HepG2 (cell line): ENCODE results near the gene KIZ. TPM values are rescaled to one million over a fixed set of nuclear protein-coding genes. Genes with fewer than 3 reads are reported as not detected.

Experiments
- PHB2 ChIP-seq: fragments of 450-650 bp; IDR thresholded peaks from 2 replicates; pipeline ENCODE4 v1.6.1; 2018; ENCODE audit not compliant: partially characterized antibody
- POLR2AphosphoS5 ChIP-seq: IDR thresholded peaks from 2 replicates; pipeline ENCODE4 v1.6.1; 2012; ENCODE audit warnings: low read depth, low read length
- SIN3B ChIP-seq: fragments of 150-350 bp; IDR thresholded peaks from 2 replicates; pipeline ENCODE4 v1.6.1; 2014; ENCODE audit warnings: low read length
- SP140L ChIP-seq: sonication (generic); formaldehyde crosslinking; IDR thresholded peaks from 2 replicates; pipeline ENCODE4 v1.4.0; 2020; ENCODE audit warnings: missing genetic modification reagents, borderline replicate concordance
- SPEN ChIP-seq: sonication (generic); formaldehyde crosslinking; IDR thresholded peaks from 2 replicates; pipeline ENCODE4 v1.5.1; 2020; ENCODE audit warnings: low read depth, mild to moderate bottlenecking, missing genetic modification reagents
- TBX2 ChIP-seq: sonication (generic); formaldehyde crosslinking; IDR thresholded peaks from 2 replicates; pipeline ENCODE4 v1.5.0; 2020; ENCODE audit warnings: missing genetic modification reagents, mild to moderate bottlenecking, borderline replicate concordance
- THAP11 ChIP-seq: IDR thresholded peaks from 2 replicates; pipeline ENCODE4 v1.6.1; 2016; ENCODE audit warnings: missing biosample characterization, missing genetic modification reagents
- ZNF256 ChIP-seq: sonication (generic); formaldehyde crosslinking; conservative IDR thresholded peaks from 2 replicates; pipeline ENCODE4 v1.4.0; 2020; ENCODE audit warnings: missing genetic modification reagents
- ZNF331 ChIP-seq: sonication (generic); formaldehyde crosslinking; IDR thresholded peaks from 2 replicates; pipeline ENCODE4 v1.4.0; 2020; ENCODE audit warnings: missing genetic modification reagents
- ZNF530 ChIP-seq: sonication (generic); formaldehyde crosslinking; IDR thresholded peaks from 2 replicates; pipeline ENCODE4 v1.5.0; 2020; ENCODE audit warnings: low read depth, mild to moderate bottlenecking, missing genetic modification reagents
- ZNF547 ChIP-seq: sonication (generic); formaldehyde crosslinking; IDR thresholded peaks from 2 replicates; pipeline ENCODE4 v1.5.1; 2020; ENCODE audit warnings: mild to moderate bottlenecking, missing genetic modification reagents
- ZNF891 ChIP-seq: sonication (generic); formaldehyde crosslinking; IDR thresholded peaks from 2 replicates; pipeline ENCODE4 v1.5.0; 2020; ENCODE audit warnings: mild to moderate bottlenecking, missing genetic modification reagents
- polyA plus RNA-seq, 8 experiments: library from polyadenylated mRNA; depleted of rRNA in 3 of 8; stranded (reverse) in 7 of 8; unstranded in 1 of 8; fragments of >200 nt; fragmentation: Illumina TruSeq in 4 of 8; extraction: Trizol in 4 of 8; gene quantifications; 2 replicates each; pipeline versions ENCODE4 v1.2.1 to v1.2.3, GENCODE V29; 2011 to 2016; ENCODE audit warnings: low read depth in 4 of 8, missing spikeins in 1 of 8, mixed read lengths in 1 of 8; ENCODE audit not compliant: insufficient read depth in 1 of 8
- total RNA-seq, 5 experiments: library from RNA; depleted of rRNA; stranded (reverse); fragments of >200 nt; fragmentation: Illumina TruSeq; extraction: Trizol; gene quantifications; 2 replicates each; pipeline ENCODE4 v1.2.3, GENCODE V29; 2016; ENCODE audit warnings: low read depth in 1 of 5
- TF ChIP-seq, protein P1 (sequence below): sonication (generic); formaldehyde crosslinking; IDR thresholded peaks from 2 replicates; pipeline ENCODE4 v1.9.0; 2022; ENCODE audit warnings: missing genetic modification reagents, mild to moderate bottlenecking, borderline replicate concordance
- TF ChIP-seq, protein P2 (sequence below): sonication (generic); formaldehyde crosslinking; conservative IDR thresholded peaks from 2 replicates; pipeline ENCODE4 v1.5.0; 2020; ENCODE audit warnings: missing genetic modification reagents
- TF ChIP-seq, protein P3 (sequence below): sonication (generic); formaldehyde crosslinking; IDR thresholded peaks from 2 replicates; pipeline ENCODE4 v1.4.0; 2020; ENCODE audit warnings: missing genetic modification reagents, borderline replicate concordance
- TF ChIP-seq, protein P4 (sequence below): sonication (generic); formaldehyde crosslinking; IDR thresholded peaks from 2 replicates; pipeline ENCODE4 v1.4.0; 2020; ENCODE audit warnings: missing genetic modification reagents, borderline replicate concordance
- TF ChIP-seq, protein P5 (sequence below): sonication (generic); formaldehyde crosslinking; IDR thresholded peaks from 2 replicates; pipeline ENCODE4 v1.9.0; 2021; ENCODE audit warnings: missing genetic modification reagents, mild to moderate bottlenecking, borderline replicate concordance

The KIZ gene
- total and polyA plus RNA-seq, 2 of the 13 experiments (the other 11 are each of a cell fraction or from before 2014, with no cell fraction given) = 46.3 to 114 TPM

DNA sequence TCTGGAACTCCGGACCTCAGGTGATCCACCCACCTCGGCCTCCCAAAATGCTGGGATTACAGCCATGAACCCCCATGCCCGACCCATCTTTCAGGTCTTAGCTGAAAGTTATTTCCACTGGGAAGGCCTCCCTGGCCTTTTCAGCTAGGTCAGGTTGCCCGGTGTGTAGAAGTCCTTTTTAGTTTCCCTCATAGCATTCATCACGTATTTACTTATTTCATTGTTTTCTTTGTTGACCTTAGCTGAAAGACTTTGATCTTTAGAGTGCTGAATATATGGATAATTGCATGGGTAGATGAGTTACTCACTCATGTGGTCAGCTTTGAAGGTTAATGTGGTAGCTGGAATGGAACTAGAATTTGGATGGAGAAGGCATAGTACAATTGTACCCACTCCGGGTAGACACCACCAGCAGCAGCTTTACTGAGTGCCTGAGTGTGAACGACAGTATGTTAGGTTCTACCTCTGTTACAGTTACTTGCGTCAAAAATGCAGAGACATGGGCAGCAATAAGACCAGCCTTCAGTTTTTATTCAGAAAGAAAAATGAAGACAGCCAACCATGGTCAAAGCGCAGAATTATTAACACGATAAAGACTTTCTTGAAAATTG lies 9.1 kb downstream of the KIZ start (continued):
- TF ChIP-seq, protein P1, sequence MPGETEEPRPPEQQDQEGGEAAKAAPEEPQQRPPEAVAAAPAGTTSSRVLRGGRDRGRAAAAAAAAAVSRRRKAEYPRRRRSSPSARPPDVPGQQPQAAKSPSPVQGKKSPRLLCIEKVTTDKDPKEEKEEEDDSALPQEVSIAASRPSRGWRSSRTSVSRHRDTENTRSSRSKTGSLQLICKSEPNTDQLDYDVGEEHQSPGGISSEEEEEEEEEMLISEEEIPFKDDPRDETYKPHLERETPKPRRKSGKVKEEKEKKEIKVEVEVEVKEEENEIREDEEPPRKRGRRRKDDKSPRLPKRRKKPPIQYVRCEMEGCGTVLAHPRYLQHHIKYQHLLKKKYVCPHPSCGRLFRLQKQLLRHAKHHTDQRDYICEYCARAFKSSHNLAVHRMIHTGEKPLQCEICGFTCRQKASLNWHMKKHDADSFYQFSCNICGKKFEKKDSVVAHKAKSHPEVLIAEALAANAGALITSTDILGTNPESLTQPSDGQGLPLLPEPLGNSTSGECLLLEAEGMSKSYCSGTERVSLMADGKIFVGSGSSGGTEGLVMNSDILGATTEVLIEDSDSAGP = no peak
- TF ChIP-seq SPEN = no peak
- TF ChIP-seq, protein P2, sequence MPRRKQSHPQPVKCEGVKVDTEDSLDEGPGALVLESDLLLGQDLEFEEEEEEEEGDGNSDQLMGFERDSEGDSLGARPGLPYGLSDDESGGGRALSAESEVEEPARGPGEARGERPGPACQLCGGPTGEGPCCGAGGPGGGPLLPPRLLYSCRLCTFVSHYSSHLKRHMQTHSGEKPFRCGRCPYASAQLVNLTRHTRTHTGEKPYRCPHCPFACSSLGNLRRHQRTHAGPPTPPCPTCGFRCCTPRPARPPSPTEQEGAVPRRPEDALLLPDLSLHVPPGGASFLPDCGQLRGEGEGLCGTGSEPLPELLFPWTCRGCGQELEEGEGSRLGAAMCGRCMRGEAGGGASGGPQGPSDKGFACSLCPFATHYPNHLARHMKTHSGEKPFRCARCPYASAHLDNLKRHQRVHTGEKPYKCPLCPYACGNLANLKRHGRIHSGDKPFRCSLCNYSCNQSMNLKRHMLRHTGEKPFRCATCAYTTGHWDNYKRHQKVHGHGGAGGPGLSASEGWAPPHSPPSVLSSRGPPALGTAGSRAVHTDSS = no peak
- TF ChIP-seq ZNF891 = no peak
- peak; percentile 86 for TF ChIP-seq THAP11 (CRISPR knock-in tag)
- no peak for TF ChIP-seq ZNF530
- no peak for TF ChIP-seq ZNF256 (CRISPR knock-in tag)
- no peak for TF ChIP-seq PHB2
- TF ChIP-seq SIN3B = no peak
- TF ChIP-seq, protein P3, sequence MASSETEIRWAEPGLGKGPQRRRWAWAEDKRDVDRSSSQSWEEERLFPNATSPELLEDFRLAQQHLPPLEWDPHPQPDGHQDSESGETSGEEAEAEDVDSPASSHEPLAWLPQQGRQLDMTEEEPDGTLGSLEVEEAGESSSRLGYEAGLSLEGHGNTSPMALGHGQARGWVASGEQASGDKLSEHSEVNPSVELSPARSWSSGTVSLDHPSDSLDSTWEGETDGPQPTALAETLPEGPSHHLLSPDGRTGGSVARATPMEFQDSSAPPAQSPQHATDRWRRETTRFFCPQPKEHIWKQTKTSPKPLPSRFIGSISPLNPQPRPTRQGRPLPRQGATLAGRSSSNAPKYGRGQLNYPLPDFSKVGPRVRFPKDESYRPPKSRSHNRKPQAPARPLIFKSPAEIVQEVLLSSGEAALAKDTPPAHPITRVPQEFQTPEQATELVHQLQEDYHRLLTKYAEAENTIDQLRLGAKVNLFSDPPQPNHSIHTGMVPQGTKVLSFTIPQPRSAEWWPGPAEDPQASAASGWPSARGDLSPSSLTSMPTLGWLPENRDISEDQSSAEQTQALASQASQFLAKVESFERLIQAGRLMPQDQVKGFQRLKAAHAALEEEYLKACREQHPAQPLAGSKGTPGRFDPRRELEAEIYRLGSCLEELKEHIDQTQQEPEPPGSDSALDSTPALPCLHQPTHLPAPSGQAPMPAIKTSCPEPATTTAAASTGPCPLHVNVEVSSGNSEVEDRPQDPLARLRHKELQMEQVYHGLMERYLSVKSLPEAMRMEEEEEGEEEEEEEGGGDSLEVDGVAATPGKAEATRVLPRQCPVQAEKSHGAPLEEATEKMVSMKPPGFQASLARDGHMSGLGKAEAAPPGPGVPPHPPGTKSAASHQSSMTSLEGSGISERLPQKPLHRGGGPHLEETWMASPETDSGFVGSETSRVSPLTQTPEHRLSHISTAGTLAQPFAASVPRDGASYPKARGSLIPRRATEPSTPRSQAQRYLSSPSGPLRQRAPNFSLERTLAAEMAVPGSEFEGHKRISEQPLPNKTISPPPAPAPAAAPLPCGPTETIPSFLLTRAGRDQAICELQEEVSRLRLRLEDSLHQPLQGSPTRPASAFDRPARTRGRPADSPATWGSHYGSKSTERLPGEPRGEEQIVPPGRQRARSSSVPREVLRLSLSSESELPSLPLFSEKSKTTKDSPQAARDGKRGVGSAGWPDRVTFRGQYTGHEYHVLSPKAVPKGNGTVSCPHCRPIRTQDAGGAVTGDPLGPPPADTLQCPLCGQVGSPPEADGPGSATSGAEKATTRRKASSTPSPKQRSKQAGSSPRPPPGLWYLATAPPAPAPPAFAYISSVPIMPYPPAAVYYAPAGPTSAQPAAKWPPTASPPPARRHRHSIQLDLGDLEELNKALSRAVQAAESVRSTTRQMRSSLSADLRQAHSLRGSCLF = no peak
- TF ChIP-seq POLR2AphosphoS5 = no peak
- TF ChIP-seq TBX2 (CRISPR knock-in tag) = peak; percentile 97
- peak; percentile 64; the same call in 1 of the 2 replicates for TF ChIP-seq ZNF547 (CRISPR knock-in tag)
- TF ChIP-seq ZNF331 (CRISPR knock-in tag) = peak; percentile 96
- TF ChIP-seq, protein P4, sequence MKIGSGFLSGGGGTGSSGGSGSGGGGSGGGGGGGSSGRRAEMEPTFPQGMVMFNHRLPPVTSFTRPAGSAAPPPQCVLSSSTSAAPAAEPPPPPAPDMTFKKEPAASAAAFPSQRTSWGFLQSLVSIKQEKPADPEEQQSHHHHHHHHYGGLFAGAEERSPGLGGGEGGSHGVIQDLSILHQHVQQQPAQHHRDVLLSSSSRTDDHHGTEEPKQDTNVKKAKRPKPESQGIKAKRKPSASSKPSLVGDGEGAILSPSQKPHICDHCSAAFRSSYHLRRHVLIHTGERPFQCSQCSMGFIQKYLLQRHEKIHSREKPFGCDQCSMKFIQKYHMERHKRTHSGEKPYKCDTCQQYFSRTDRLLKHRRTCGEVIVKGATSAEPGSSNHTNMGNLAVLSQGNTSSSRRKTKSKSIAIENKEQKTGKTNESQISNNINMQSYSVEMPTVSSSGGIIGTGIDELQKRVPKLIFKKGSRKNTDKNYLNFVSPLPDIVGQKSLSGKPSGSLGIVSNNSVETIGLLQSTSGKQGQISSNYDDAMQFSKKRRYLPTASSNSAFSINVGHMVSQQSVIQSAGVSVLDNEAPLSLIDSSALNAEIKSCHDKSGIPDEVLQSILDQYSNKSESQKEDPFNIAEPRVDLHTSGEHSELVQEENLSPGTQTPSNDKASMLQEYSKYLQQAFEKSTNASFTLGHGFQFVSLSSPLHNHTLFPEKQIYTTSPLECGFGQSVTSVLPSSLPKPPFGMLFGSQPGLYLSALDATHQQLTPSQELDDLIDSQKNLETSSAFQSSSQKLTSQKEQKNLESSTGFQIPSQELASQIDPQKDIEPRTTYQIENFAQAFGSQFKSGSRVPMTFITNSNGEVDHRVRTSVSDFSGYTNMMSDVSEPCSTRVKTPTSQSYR (CRISPR knock-in tag) = peak; percentile 70; the same call in 1 of the 2 replicates
- TF ChIP-seq SP140L (CRISPR knock-in tag) = peak; percentile 90; the same call in 1 of the 2 replicates
- TF ChIP-seq, protein P5, sequence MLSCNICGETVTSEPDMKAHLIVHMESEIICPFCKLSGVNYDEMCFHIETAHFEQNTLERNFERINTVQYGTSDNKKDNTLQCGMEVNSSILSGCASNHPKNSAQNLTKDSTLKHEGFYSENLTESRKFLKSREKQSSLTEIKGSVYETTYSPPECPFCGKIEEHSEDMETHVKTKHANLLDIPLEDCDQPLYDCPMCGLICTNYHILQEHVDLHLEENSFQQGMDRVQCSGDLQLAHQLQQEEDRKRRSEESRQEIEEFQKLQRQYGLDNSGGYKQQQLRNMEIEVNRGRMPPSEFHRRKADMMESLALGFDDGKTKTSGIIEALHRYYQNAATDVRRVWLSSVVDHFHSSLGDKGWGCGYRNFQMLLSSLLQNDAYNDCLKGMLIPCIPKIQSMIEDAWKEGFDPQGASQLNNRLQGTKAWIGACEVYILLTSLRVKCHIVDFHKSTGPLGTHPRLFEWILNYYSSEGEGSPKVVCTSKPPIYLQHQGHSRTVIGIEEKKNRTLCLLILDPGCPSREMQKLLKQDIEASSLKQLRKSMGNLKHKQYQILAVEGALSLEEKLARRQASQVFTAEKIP = no peak
